Measurements from ENCODE around the gene SV2C.
A peak's percentile ranks its signal among the peaks of the same experiment; 100 is the strongest.

The SV2C gene

GRCh38 chr5:76166886-76167576 lies 83.8 kb downstream of the SV2C start:
- no peak for DNase-seq

GRCh38 chr5:76169146-76169905 lies 86.1 kb downstream of the SV2C start:
- DNase-seq: no peak

GRCh38 chr5:76174101-76174500 lies 90.9 kb downstream of the SV2C start:
- no peak for DNase-seq

- DNase-seq: peak; percentile 50
These were observed 92.0 kb downstream of the SV2C start for GRCh38 chr5:76175051-76175666.

- DNase-seq: no peak
These were observed 92.7 kb downstream of the SV2C start for GRCh38 chr5:76175821-76176403.

GRCh38 chr5:76177978-76178377 lies 94.8 kb downstream of the SV2C start:
- no peak for DNase-seq

- DNase-seq: no peak
These were observed 95.7 kb downstream of the SV2C start for GRCh38 chr5:76178913-76179312.

- DNase-seq: peak; percentile 82
These were observed 97.9 kb downstream of the SV2C start for GRCh38 chr5:76180814-76181805.

GRCh38 chr5:76187386-76187785 lies 104.2 kb downstream of the SV2C start:
- no peak for DNase-seq

- no peak for DNase-seq
These were observed 107.2 kb downstream of the SV2C start for GRCh38 chr5:76190356-76190755.

GRCh38 chr5:76192837-76193236 lies 109.7 kb downstream of the SV2C start:
- DNase-seq: no peak

- no peak for DNase-seq
These were observed 110.5 kb downstream of the SV2C start for GRCh38 chr5:76193635-76194034.

GRCh38 chr5:76194340-76194739 lies 111.2 kb downstream of the SV2C start:
- DNase-seq: no peak

- DNase-seq: no peak
These were observed 113.3 kb downstream of the SV2C start for GRCh38 chr5:76196457-76196856.

- DNase-seq: no peak
These were observed 113.8 kb downstream of the SV2C start for GRCh38 chr5:76196886-76197489.

- no peak for DNase-seq
These were observed 114.5 kb downstream of the SV2C start for GRCh38 chr5:76197726-76198125.

- peak; percentile 10 for DNase-seq
These were observed 116.4 kb downstream of the SV2C start for GRCh38 chr5:76199336-76200318.

GRCh38 chr5:76202182-76202581 lies 119.0 kb downstream of the SV2C start:
- DNase-seq: peak; percentile 52

GRCh38 chr5:76204191-76204590 lies 121.0 kb downstream of the SV2C start:
- no peak for DNase-seq

GRCh38 chr5:76204713-76205112 lies 121.5 kb downstream of the SV2C start:
- DNase-seq: no peak

GRCh38 chr5:76207120-76207519 lies 123.9 kb downstream of the SV2C start:
- DNase-seq: peak; percentile 22

Measured in suppressor macrophage treated with lipopolysaccharide for 4 hours (primary cell).